ENCODE data around the gene CD74.
"Not testable (repeated sequence)": the region's sequence is repeated elsewhere in the genome, so short reads cannot be mapped to it uniquely, and the experiment has no call there.

The CD74 gene

DNA sequence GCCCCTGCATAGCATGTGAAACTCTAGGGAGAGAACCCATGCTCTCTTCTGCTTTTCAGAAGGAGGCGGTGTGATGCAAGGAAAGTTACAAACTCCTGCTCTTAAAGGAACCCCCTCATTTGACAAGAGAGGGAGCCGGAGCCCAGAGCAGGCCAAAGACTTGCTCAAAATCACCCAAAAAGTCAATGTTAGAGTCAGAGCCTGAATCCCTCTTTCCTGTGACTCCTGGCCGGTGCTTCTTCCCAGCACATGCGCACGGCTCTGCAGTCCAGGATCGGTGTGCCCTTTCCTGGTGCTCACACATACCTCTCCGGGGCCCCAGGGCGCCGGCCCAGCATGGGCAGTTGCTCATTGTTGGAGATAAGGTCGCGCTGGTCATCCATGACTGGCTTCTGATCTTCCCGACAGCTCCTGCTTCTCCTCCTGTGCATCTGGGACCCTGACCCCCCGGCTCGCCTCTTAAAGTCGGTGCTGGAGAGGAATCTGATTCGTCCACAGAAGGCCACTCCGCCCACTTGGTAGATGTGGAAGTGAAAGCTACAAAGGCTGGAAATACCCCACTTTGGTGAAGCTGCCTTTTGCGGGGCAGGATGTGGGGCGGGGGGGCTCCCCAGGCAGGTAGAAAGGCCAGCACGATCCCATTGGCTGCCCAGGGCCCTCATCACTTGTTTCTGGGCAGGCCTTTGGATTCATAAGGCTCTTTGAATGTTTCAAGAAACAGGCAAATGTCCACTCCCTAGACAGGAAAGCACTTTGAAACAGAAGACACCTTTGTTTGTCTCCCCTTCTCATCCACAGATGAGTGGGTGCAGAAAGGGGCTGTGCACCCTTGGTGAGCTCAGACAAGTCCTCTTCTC, at the start of gene CD74:
Gene CD74 (minus strand): TSS at position 592 of the 857 bp plus-strand sequence. CDS start 161 bp downstream, at position 431.
- DNase-seq = peak; percentile 98

DNA sequence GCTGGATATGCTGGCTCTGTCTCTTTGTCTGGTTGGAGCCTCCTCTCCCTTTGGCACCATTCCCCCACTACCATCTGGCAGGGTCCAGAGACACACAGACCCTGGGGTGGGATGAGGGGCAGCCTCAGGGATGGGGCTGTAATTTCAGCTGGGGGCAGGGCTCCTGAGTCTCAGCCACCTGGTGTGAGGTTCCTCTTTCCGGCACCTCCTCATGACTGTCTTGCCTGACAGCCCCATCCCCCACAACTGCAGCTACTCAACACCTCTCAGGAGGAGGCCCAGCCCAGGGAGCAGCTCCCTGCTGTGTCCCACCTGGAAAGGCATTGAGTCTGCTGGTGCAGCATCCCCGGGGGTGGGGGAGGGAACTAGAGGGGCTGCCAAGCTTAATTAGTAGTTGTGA, 48.5 kb upstream of the CD74 start:
- no peak for DNase-seq

DNA sequence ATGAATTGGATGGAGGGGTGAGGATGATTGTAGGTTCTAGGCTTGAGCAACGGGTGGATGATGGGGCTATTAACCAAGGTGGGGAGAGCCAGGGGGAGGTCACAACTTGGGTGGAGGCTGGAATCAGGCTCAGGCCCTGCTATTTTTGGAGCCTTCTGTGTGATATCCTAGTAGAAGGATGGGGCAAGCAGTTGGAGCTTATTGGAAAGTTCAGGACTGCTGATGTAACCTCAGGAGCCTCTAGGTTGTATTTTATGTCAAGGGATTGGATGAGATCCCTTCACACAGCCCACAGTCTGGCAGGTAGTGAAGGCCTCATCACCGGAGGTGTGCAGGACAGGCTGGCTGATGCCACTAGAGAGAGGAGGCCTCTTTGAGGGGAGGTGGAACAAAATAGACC, 48.1 kb upstream of the CD74 start:
- no peak for DNase-seq

DNA sequence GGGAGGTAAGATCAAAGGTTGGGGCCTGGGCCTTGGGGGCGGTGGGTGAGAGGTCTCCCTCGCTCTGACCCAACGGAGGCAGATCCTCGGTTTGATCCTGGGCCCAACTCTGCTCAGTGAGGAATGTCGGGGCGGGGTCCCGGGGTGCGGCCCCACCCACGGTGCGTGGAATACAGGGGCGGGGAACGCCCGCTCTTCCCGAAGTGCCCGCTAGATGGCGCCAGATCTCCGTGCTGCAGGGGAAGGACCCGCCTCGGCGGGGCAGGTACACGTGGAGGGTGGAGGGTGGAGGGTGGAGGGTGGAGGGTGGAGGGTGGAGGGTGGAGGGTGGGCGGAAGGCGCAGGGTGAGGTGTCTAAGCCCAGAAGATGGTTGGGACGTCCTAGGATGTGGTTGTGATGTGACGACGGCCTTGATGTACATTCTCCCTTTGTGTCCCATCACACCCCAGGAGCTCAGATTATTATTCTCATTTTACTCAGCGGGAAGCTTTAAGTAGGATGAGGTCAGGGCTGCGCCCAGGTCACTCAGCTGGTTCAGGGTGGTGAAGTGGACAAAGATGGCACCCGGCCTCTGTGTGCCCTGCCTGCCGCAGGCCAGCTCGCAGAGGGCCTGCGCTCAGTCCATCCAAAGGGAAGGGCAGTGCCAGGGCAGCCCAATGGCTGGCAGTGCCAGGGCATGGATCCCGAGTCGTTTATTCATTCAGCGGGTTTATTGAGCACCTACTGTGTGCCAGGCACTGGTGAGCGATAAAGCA, 46.3 kb upstream of the CD74 start:
- peak; percentile 88 for DNase-seq

DNA sequence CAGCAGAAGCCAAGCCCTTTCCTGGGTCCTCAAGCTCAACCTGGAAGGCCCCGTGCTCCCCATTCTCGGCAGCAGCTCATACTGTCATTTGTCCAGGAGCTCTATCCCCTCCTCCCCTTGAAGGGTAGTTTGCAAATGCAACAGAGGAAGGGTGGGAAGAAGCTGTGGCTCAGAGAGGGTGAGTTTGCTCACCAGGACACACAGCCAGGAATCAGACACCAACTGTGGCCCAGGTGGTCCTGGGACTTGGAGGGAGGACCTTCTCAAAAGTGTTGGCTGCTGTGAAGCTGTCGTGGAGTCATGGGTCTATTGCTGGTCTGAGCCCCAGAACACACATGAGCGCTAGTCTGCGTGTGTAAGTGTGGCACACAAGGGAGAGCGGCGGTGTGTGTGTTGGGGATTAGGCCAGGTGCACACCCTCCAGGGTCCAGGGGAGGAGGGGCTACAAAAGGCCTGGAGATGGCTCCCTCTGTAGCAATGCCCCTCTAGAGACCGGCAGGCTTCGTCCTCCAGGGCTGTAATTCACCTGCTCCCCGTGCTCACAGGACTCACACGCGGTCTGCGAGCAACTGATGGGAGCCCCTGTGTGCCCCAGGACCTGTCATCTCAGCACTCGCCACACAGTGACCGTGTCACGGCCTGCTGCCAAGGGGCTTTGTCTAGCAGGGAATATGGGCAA, 45.0 kb upstream of the CD74 start:
- no peak for DNase-seq

DNA sequence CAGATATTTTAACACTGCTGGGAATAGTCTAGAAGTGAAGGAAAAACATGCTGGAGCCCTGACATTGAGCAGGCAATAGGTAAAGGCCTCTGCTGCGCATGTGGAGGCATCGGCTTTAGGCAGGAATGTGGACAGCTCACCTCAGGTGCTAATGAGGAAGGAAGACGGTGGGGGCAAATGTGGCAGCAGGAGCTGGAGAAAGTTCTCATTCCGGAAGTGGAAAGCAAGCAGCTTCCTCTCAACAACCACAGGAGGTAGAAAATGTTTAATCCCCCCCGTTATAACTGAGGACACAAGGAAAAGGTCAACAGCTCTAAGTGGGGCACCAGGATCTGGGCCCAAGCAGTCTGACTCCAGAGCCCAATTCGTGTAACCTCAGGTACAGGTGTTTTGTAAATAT, 44.4 kb upstream of the CD74 start:
- DNase-seq = peak; percentile 29

DNA sequence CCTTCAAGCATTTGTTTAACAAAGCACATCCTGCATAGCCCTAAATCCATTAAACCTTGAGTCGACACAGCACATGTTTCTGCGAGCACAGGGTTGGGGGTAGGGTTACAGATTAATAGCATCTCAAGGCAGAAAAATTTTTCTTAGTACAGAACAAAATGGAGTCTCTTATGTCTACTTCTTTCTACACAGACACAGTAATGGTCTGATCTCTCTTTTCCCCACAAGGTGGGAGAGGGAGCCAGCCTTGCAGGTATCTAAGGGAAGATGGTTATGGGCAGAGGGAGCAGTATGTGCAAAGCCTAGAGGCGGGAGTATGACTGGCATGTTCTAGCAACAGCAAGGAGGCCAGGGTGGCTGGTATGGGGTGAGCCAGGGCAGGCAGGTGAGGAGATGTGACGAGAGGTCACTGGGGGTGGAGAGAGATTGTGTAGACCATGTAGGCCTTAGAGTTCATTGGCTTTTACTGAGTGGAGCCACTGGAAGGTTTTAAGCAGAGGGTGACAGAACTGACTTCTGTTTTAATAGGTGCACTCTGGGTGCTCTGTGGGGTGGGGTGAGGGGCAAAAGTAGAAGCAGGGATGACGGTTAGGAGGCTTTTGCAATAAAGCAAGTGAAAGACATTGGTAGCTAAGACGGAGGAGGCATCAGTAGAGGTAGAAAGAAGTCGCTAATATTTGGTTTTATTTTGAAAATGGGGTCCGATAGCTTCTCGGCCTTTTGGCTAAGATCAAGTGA, 42.0 kb upstream of the CD74 start:
- no peak for DNase-seq

GRCh38 chr5:150454027-150454426, 41.3 kb upstream of the CD74 start:
- DNase-seq = not testable (repeated sequence)

GRCh38 chr5:150452914-150453313, 40.2 kb upstream of the CD74 start:
- DNase-seq = no peak

DNA sequence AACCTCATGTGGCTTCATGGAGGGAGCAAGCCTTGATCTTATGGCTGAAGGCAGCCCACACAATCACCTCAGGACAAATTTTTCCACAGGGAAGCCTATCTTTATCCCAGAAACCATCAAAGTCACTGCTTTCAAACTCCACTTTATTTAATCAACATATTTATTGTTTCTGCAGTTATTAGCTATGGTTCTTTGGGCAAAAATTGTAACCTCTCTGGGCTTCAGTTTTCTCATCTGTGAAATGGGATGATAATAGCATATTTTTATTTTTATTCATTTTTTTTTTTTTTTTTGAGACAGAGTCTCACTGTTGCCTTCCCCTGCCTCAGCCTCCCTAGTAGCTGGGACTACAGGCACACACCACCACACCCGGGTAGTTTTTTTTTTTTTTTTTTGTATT, 38.9 kb upstream of the CD74 start:
- no peak for DNase-seq

- DNase-seq = peak; percentile 94
These were observed 37.0 kb upstream of the CD74 start, which contains the start of gene RPS14 for GRCh38 chr5:150449517-150450339. RPS14 (minus strand) TSS chr5:150449739; CDS start chr5:150447733, 2,006 bp downstream.

GRCh38 chr5:150448952-150449516, 36.3 kb upstream of the CD74 start:
- DNase-seq = no peak

DNA sequence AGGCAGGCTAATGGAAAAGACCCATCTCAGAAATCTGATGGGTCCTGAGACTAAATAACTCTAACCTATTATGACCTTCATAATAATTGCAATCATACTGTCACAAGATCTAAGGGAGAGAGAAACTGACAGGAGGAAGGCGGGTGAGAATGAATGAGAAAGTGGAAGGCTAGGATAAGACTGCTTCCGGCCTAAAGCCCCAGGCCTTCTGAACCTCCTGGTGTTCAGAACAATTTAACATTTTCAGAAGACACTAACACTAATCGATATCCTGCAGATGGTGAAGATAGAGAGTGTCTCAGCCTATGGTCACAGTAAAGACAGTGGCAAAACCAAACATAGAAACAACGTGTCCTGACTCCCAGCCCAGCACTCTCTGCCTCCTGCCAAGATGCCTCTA, 35.6 kb upstream of the CD74 start:
- DNase-seq = peak; percentile 35

- no peak for DNase-seq
These were observed 34.5 kb upstream of the CD74 start for GRCh38 chr5:150447188-150447587.

- DNase-seq = no peak
These were observed 33.9 kb upstream of the CD74 start for GRCh38 chr5:150446583-150446982.

DNA sequence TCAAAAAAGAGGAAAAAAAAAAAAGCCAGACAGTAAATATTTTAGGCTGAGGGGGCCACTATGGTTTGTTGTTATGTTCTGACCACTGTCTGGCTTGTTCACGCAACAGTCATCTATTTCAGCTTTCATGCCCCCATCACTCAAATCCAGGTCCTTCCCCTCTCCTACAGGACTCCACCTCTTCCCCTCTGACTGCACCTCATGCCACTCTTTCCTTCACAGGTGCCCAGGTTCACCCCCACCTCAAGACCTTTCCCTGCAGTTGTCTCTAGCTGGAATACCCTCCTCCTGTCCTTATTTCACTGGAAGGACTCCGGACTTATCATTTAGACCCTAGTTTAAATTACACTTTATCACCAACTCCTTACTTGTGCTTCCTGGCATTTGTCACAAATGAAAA, 33.4 kb upstream of the CD74 start:
- no peak for DNase-seq

DNA sequence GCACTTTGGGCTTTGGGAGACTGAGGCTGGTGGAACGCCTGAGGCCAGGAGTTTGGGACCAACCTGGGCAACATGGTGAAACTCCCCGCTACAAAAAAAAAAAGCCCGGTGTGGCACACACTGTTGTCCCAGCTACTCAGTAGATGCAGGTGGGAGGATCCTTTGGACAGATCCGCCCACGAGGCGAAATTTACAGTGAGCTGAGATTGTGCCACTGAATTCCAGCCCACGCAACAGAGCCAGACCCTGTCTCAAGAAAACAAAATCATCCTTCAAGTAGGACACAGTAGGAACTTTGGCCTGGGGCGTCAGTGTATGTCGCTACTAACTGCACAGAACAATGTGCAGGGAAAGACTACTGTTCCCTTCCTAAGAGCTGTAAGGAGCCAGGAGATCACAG, 32.1 kb upstream of the CD74 start:
- no peak for DNase-seq

DNA sequence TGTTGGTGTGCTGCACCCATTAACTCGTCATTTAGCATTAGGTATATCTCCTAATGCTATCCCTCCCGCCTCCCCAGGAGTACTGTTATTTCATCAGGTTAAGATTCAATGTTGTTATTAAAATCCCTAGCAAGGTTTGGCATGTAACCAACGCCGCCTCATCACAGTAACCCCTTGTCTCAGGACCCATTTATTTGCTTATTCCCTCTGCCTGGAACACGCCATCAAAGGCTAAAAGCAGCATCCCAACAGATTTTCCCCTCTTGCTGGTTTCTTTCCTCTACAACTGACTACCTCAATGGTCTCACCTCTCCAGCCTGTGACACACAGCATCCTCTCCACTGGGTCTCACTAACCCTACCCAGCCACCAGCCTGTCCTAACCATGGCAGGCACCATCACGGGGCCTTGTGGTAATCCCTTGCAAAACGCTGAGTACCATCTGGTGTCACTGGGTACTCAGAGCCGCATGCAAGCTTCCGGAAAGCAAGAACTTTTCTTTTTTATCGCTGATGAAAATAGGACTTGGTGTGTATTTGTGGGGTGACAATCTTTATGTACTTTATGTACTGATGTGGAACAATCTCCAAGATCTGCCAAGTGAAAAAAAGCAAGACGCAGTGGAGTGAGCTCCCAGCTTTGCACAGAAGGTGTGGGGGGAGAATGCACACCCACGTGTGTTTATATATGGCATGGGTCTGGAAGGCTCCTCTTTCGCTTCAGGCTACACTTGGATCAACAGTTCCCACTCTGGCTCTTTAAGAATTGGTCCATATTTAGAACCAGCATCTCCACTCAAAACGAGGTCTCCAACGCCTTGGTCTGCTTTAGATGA, 30.7 kb upstream of the CD74 start:
- DNase-seq = no peak

DNA sequence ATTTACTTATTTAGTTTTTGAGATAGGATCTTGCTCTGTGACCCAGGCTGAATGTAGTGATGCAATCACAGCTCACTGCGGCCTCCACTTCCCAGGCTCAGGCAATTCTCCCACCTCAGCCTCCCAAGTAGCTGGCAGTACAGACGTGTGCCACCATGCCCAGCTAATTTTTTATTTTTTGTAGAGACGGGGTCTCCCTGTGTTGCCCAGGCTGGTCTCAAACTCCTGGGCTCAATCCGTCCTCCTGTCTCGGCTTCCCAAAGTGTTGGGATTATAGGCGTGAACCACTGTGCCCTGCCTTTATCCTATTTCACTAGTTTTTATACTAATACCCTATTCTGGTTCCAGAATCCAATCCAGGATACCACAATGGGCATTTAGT, 30.0 kb upstream of the CD74 start:
- DNase-seq = no peak

All from activated CD4-positive, alpha-beta T cell treated with anti-CD3 and anti-CD28 coated beads, Interleukin-10, Interleukin-2, amounts not matched to agents 100 ng/mL and 50 ng/mL, durations not matched to agents 16 hours and 8 hours (primary cell).